Transverse colon (tissue), 4 donors: ENCODE data around the gene ATP2B3. TPM values are rescaled to one million over a fixed set of nuclear protein-coding genes. Genes with fewer than 3 reads are reported as not detected.

ENCODE experiments used
- DNase-seq: peaks from one replicate; pipeline ENCODE4 v3.0.0-alpha.2; 2019
- H3K27ac ChIP-seq, 4 donors: fragments of 200-600 bp; sonication (generic); 2 replicates each; pipeline ENCODE4 v1.5.1; 2016 to 2018; ENCODE audit warnings: inconsistent platforms in 4 of 4
- H3K27me3 ChIP-seq: fragments of 200-600 bp; sonication (generic); 2 replicates; pipeline ENCODE4 v1.5.1; 2017; ENCODE audit warnings: inconsistent platforms
- H3K36me3 ChIP-seq, 4 donors: fragments of 200-600 bp; sonication (generic); 2 replicates each; pipeline ENCODE4 v1.5.1; 2017 to 2019; ENCODE audit warnings: inconsistent platforms in 4 of 4
- H3K4me1 ChIP-seq, 4 donors: fragments of 200-600 bp; sonication (generic); 2 replicates each; pipeline ENCODE4 v1.5.1; 2017 to 2020; ENCODE audit warnings: inconsistent platforms in 4 of 4
- H3K4me3 ChIP-seq, 4 donors: fragments of 200-600 bp; sonication (generic); 1 replicate in 1 of 4; 2 replicates in 3 of 4; pipeline versions ENCODE4 v1.5.1 to v1.6.1; 2017 to 2019; ENCODE audit warnings: inconsistent platforms in 4 of 4
- H3K9me3 ChIP-seq, 2 donors: fragments of 200-600 bp; sonication (generic); 2 replicates each; pipeline ENCODE4 v1.5.1; 2017 to 2019; ENCODE audit warnings: inconsistent platforms in 2 of 2
- CTCF ChIP-seq, 5 experiments: fragments of 200-600 bp in 3 of 5; fragments of 450-650 bp in 2 of 5; sonication (generic) in 3 of 5; IDR thresholded peaks; 1 replicate in 2 of 5; 2 replicates in 3 of 5; pipeline ENCODE4 v1.5.1; 2016 to 2017; ENCODE audit warnings: antibody characterized with exemption in 5 of 5, inconsistent platforms in 3 of 5, mild to moderate bottlenecking in 2 of 5, moderate library complexity in 1 of 5
- EP300 ChIP-seq: sonication (generic); formaldehyde crosslinking; IDR thresholded peaks from one replicate; pipeline ENCODE4 v1.6.1; 2017; ENCODE audit warnings: antibody characterized with exemption, low read depth
- POLR2A ChIP-seq: fragments of 450-650 bp; IDR thresholded peaks from one replicate; pipeline ENCODE4 v1.6.1; 2016; ENCODE audit warnings: antibody characterized with exemption, mild to moderate bottlenecking, moderate library complexity
- POLR2AphosphoS5 ChIP-seq, 3 donors: sonication (generic); formaldehyde crosslinking; IDR thresholded peaks; one replicate each; pipeline ENCODE4 v1.6.1; 2016; ENCODE audit warnings: antibody characterized with exemption in 3 of 3
- WGBS, 2 donors: methylation state at CpG; one replicate each; pipeline ENCODE4 v1.1.5; 2018; ENCODE audit warnings: low coverage in 1 of 2; 5-methylcytosine and 5-hydroxymethylcytosine counted together
- in situ Hi-C, 4 donors: fragments of 200-750 bp; cut with MboI; loops; one replicate each; pipeline versions ENCODE4 v1.15.0 to v1.15.1; 2017; ENCODE audit warnings: low sequenced_read_pairs in 3 of 4, low pct_ligation_motif_present in 1 of 4, low pct_unique_long_range_greater_than_20kb in 1 of 4
- intact Hi-C: fragments of 100-400 bp; cut with DNase I; formaldehyde crosslinking; loops from one replicate; pipeline ENCODE4 v1.15.1; 2023; ENCODE audit warnings: low total_unique reads
- total RNA-seq, 4 donors: library from RNA; depleted of rRNA; stranded (reverse); fragments of >200 nt; gene quantifications; one replicate each; pipeline ENCODE4 v1.1.0, GENCODE V29; 2016

Gene ATP2B3
- total RNA-seq, 4 donors from 2014 or later: not detected

GRCh38 chrX:153585827-153586226 is 68.4 kb downstream of the ATP2B3 start:
- DNase-seq: no peak
- intact Hi-C loops (no loop called here), in situ Hi-C loops (no loop called here)

GRCh38 chrX:153587342-153587741 is 69.9 kb downstream of the ATP2B3 start:
- no peaks in the 10 kb centered on the region for H3K9me3 ChIP-seq
- no peaks in the 10 kb centered on the region for H3K36me3 ChIP-seq
- H3K27me3 ChIP-seq: no peaks in the 10 kb centered on the region
- DNase-seq: no peak
- H3K4me1 ChIP-seq: peaks cover 0 to 3% (median 0%) of the 10 kb centered on the region in 4 donors
- 93% methylated on average over 10 of the region's 10 CpGs; no CpG with 5 or more reads in 1 of the 2 donors for WGBS, 2 donors
- no peak overlapping the region for H3K27ac ChIP-seq
- no peak overlapping the region for H3K4me3 ChIP-seq
- intact Hi-C loops: no loop called here
- in situ Hi-C loops: no loop called here
- TF ChIP-seq POLR2AphosphoS5 (IDR thresholded peaks at IDR 0.05) (no peak), CTCF (IDR thresholded peaks at IDR 0.05) (no peak), POLR2A (no peak), EP300 (no peak)

More at GRCh38 chrX:153585827-153586226, 68.4 kb downstream of the ATP2B3 start:
- TF ChIP-seq POLR2AphosphoS5 (IDR thresholded peaks at IDR 0.05) (no peak), EP300 (no peak), CTCF (IDR thresholded peaks at IDR 0.05) (no peak), POLR2A (no peak)
- no peaks in the 10 kb centered on the region for H3K27me3 ChIP-seq
- H3K27ac ChIP-seq: no peak overlapping the region
- no peaks in the 10 kb centered on the region for H3K9me3 ChIP-seq
- H3K4me1 ChIP-seq: peaks cover 0 to under 1% (median 0%) of the 10 kb centered on the region in 4 donors
- H3K36me3 ChIP-seq: no peaks in the 10 kb centered on the region
- H3K4me3 ChIP-seq: no peak overlapping the region
- WGBS, 2 donors: 85 to 100% methylated on average over 2 to 4 of the region's 4 CpGs

- in situ Hi-C loops (no loop called here), intact Hi-C loops (no loop called here)
- no peaks in the 10 kb centered on the region for H3K36me3 ChIP-seq
- no peak for DNase-seq
- H3K9me3 ChIP-seq: no peaks in the 10 kb centered on the region
- no peak overlapping the region for H3K27ac ChIP-seq
- H3K4me3 ChIP-seq: no peak overlapping the region
- WGBS, 2 donors: 88% methylated on average over 18 of the region's 18 CpGs; no CpG with 5 or more reads in 1 of the 2 donors
- peaks cover 0 to 3% (median 0%) of the 10 kb centered on the region in 4 donors for H3K4me1 ChIP-seq
- TF ChIP-seq POLR2AphosphoS5 (IDR thresholded peaks at IDR 0.05) (no peak), POLR2A (no peak), CTCF (IDR thresholded peaks at IDR 0.05) (no peak), EP300 (no peak)
- no peaks in the 10 kb centered on the region for H3K27me3 ChIP-seq
These were observed 70.8 kb downstream of the ATP2B3 start for GRCh38 chrX:153588021-153588781.

GRCh38 chrX:153588782-153589446 is 71.5 kb downstream of the ATP2B3 start:
- DNase-seq: no peak
- in situ Hi-C loops: no loop called here
- Histone ChIP-seq H3K9me3 (no peaks in the 10 kb centered on the region), H3K27me3 (no peaks in the 10 kb centered on the region), H3K4me1 (peaks cover 0 to 3% (median 0%) of the 10 kb centered on the region in 4 donors), H3K4me3 (no peak overlapping the region), H3K36me3 (no peaks in the 10 kb centered on the region), H3K27ac (no peak overlapping the region)
- TF ChIP-seq POLR2AphosphoS5 (IDR thresholded peaks at IDR 0.05) (no peak), POLR2A (no peak), CTCF (IDR thresholded peaks at IDR 0.05) (no peak)
- intact Hi-C loops: no loop called here
- WGBS, 2 donors: 96% methylated on average over 25 of the region's 29 CpGs; no CpG with 5 or more reads in 1 of the 2 donors
